HUES6 (cell line): ENCODE results near the gene MS4A18.

Source experiments
- H3K27ac ChIP-seq: 2 replicates; pipeline ENCODE4 v1.7.0; 2013; ENCODE audit warnings: low read depth, mild to moderate bottlenecking, low read length, inconsistent platforms
- H3K27me3 ChIP-seq: 2 replicates; pipeline ENCODE4 v1.6.1; 2013; ENCODE audit warnings: low read length; ENCODE audit not compliant: control insufficient read depth, insufficient read depth
- H3K36me3 ChIP-seq: 2 replicates; pipeline ENCODE4 v1.6.1; 2013; ENCODE audit warnings: low read length; ENCODE audit not compliant: control insufficient read depth, insufficient read depth
- H3K4me1 ChIP-seq: 2 replicates; pipeline ENCODE4 v1.6.1; 2013; ENCODE audit warnings: low read length; ENCODE audit not compliant: control insufficient read depth, insufficient read depth
- H3K4me3 ChIP-seq: 2 replicates; pipeline ENCODE4 v1.5.1; 2013; ENCODE audit warnings: low read depth, low read length
- H3K9ac ChIP-seq: one replicate; pipeline ENCODE4 v1.6.1; 2013; ENCODE audit warnings: mild to moderate bottlenecking, low read length
- H3K9me3 ChIP-seq: 2 replicates; pipeline ENCODE4 v1.6.1; 2013; ENCODE audit warnings: low read depth, low read length; ENCODE audit not compliant: control insufficient read depth, insufficient read depth

The MS4A18 gene

DNA sequence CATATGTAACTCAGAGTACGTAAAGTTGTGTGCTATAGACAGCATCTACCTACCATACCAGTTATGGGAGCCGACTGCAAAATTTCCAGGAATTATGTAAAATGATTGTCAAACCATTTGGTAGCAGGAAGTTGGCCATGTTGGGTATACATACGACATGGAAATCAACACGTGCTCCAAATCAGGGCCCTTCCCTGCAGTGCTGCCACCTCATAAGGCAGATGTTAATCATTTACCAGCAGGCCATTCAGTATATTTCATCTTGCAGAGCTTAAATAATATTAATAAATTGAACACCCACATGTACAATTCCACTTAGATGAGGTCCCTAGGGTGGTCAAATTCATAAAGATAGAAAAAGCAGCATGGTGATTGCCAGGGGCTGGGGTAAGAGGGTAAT, 9.8 kb downstream of the MS4A18 start:
- no peak overlapping the region for H3K27ac ChIP-seq
- peaks cover 5% of the 10 kb centered on the region; the same call in 1 of the 2 replicates for H3K27me3 ChIP-seq
- H3K36me3 ChIP-seq, result no peaks in the 10 kb centered on the region

DNA sequence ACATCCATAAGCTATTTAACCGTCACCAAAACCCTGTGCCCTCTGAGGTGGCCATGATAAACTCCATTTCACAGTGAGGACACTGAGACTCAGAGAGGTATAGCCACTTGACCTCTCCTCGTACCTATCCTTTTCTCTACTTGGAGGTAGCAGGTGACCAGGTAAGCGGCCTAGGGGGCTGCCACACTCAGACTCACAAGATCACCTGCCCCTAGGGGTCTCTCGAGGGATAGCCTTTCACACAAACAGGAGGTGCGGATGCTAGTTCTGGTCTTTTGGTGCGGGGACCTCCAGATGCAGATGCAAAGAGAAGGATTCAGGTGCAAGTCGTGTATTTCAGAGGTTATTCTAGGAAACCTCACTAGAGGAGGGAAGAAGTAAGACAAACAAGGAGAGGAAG, 14.6 kb downstream of the MS4A18 start:
- no peak overlapping the region for H3K4me3 ChIP-seq
- H3K9me3 ChIP-seq, result peaks cover 3% of the 10 kb centered on the region; the same call in 1 of the 2 replicates
- peaks cover 5% of the 10 kb centered on the region; the same call in 1 of the 2 replicates for H3K27me3 ChIP-seq
- H3K36me3 ChIP-seq, result no peaks in the 10 kb centered on the region
- no peak overlapping the region for H3K9ac ChIP-seq
- H3K4me1 ChIP-seq, result no peaks in the 10 kb centered on the region
- H3K27ac ChIP-seq, result no peak overlapping the region

More for the DNA sequence above, 9.8 kb downstream of the MS4A18 start:
- Histone ChIP-seq H3K4me1 (no peaks in the 10 kb centered on the region), H3K4me3 (no peak overlapping the region), H3K9me3 (no peaks in the 10 kb centered on the region), H3K9ac (no peak overlapping the region)

DNA sequence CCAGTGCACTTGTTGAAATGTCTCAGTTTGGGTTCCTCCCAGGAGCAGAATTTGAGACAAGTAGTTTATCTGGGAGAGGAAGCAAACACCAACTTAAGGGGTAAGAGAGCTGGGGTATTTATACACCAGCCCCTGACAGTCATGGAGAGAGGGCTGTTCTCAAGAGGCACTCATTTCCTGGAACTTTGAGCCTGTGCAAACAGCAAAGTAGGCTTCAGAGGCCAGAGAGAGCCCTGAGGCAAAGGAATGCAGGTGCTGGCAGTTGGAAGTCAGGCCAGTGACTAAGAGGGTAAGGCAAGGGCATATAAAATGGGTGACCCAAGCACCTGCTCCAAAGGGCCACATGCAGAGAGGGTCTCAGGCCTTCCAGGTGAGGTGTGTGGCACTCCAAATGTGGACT, 16.1 kb downstream of the MS4A18 start:
- peaks cover 3% of the 10 kb centered on the region; the same call in 1 of the 2 replicates for H3K9me3 ChIP-seq
- peaks cover 5% of the 10 kb centered on the region; the same call in 1 of the 2 replicates for H3K27me3 ChIP-seq
- H3K27ac ChIP-seq, result no peak overlapping the region
- no peaks in the 10 kb centered on the region for H3K36me3 ChIP-seq
- H3K4me1 ChIP-seq, result no peaks in the 10 kb centered on the region
- H3K9ac ChIP-seq, result no peak overlapping the region
- no peak overlapping the region for H3K4me3 ChIP-seq

- H3K9me3 ChIP-seq, result peaks cover 3% of the 10 kb centered on the region; the same call in 1 of the 2 replicates
- H3K4me3 ChIP-seq, result no peak overlapping the region
- H3K27ac ChIP-seq, result no peak overlapping the region
- H3K36me3 ChIP-seq, result no peaks in the 10 kb centered on the region
- H3K4me1 ChIP-seq, result no peaks in the 10 kb centered on the region
- no peak overlapping the region for H3K9ac ChIP-seq
- peaks cover 5% of the 10 kb centered on the region; the same call in 1 of the 2 replicates for H3K27me3 ChIP-seq
Measured at GRCh38 chr11:60741421-60741820, 16.9 kb downstream of the MS4A18 start.

DNA sequence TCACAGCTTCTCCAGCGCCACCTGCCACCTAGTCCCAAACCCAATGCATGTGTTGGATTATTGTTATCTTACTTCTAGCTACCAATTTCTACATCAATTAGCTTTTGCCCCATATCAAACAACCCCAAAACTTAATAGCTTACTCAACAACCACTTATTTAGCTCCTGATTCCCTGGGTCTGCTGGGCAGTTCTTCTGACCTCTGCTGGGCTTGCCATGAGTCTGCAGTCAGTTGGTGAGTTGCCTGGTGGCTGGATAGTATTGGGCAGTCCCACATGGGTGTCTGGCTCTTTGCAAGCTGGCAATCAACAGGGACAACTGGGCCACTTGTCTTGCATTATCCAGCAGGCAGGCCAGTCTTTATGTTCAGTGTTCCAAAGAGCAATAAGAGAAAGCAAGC, 18.5 kb downstream of the MS4A18 start:
- no peaks in the 10 kb centered on the region for H3K36me3 ChIP-seq
- H3K9me3 ChIP-seq, result peaks cover 3% of the 10 kb centered on the region; the same call in 1 of the 2 replicates
- H3K9ac ChIP-seq, result no peak overlapping the region
- H3K4me3 ChIP-seq, result no peak overlapping the region
- no peak overlapping the region for H3K27ac ChIP-seq
- H3K4me1 ChIP-seq, result no peaks in the 10 kb centered on the region
- H3K27me3 ChIP-seq, result peaks cover 3% of the 10 kb centered on the region; the same call in 1 of the 2 replicates

DNA sequence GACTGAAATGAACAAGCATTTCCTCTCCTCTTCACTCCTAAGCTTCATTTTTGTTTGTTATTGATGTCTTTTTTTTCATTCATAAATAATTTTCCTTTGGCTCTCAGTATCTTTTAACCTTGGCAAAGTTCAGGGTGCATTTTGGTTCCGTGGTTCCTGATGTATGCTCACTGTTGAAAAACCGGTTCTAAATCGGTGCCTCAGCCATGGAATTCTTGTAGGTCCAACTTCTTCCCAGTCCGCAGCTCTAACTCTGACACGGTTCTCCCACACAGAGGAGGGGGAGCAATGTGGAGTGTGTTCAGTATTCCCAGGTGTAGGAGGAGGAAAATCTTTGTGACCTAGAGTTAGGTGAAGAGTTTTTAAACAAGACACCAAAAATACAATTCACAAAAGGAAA, 19.6 kb downstream of the MS4A18 start:
- Histone ChIP-seq H3K9me3 (peaks cover 3% of the 10 kb centered on the region; the same call in 1 of the 2 replicates), H3K4me3 (no peak overlapping the region), H3K4me1 (no peaks in the 10 kb centered on the region), H3K27ac (no peak overlapping the region), H3K27me3 (no peaks in the 10 kb centered on the region), H3K36me3 (no peaks in the 10 kb centered on the region), H3K9ac (no peak overlapping the region)

DNA sequence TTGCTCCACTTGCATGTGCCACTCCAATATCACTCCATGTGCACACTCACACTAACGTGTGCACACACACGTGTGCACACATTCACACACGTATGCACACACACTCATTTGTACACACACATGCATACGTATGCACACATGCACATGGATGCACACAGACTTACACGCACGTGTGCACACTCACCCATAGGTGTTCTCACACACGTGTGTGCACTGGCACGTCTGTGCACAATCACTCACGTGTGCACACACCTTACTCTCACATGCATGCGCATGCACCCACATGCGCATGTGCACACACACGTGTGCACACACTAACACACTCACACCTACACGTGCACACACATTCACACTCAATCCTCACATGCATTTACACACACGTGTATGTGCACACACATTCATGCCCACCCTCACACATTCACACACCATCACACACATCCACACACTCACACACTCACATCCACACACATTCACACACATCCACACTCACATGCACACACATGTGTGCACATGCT, 22.9 kb downstream of the MS4A18 start:
- Histone ChIP-seq H3K4me3 (no peak overlapping the region), H3K27ac (no peak overlapping the region), H3K9ac (no peak overlapping the region), H3K4me1 (no peaks in the 10 kb centered on the region), H3K36me3 (no peaks in the 10 kb centered on the region), H3K9me3 (no peaks in the 10 kb centered on the region; the same call in 1 of the 2 replicates), H3K27me3 (peaks cover 4% of the 10 kb centered on the region; the same call in 1 of the 2 replicates)

GRCh38 chr11:60748225-60748624, 23.7 kb downstream of the MS4A18 start:
- Histone ChIP-seq H3K27me3 (peaks cover 4% of the 10 kb centered on the region; the same call in 1 of the 2 replicates), H3K27ac (no peak overlapping the region), H3K4me3 (no peak overlapping the region), H3K36me3 (no peaks in the 10 kb centered on the region), H3K9ac (no peak overlapping the region), H3K9me3 (no peaks in the 10 kb centered on the region; the same call in 1 of the 2 replicates), H3K4me1 (no peaks in the 10 kb centered on the region)

DNA sequence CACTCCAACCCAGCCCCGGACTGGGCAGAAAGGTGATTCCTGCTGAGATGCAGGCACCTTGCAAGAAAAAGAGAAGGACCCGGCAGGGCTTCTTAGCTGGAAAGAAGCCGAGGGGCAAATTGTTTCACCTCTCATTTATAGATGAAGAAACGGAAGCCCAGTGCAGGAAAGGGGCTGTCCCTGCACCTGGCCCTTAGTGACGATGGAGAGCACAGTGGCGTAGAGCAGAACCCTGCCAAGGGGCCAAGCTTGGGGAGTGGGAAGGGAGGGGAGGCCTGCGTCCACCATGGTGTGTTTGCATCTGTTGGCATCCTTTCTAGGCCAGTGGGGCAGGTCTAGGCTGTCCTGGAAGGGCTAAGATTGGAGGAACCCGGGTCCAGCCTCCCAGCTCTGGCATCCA, 24.3 kb downstream of the MS4A18 start:
- Histone ChIP-seq H3K9ac (no peak overlapping the region), H3K36me3 (no peaks in the 10 kb centered on the region), H3K27ac (no peak overlapping the region), H3K4me3 (no peak overlapping the region), H3K4me1 (no peaks in the 10 kb centered on the region), H3K27me3 (peaks cover 4% of the 10 kb centered on the region; the same call in 1 of the 2 replicates), H3K9me3 (no peaks in the 10 kb centered on the region; the same call in 1 of the 2 replicates)

DNA sequence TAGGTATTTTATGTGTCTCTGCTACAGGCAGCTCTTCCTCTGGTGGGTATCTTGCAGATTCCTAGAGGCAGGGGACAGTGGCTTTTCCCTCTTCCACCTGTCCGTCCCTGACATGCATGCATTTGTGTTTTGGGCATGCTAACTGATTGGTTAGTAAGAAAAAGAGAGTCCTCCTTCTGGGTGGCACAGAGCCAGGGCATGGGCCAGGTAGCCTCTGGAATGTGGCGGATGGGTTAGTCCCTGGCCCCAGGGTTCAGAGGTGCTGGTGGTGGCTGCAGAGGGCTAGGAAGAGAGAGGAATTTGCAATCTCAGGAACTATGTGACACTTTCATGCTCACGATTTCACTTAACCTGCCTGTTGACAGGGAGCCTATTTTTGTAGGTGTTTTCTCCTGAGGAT, 26.4 kb downstream of the MS4A18 start:
- Histone ChIP-seq H3K36me3 (no peaks in the 10 kb centered on the region), H3K4me1 (no peaks in the 10 kb centered on the region), H3K9ac (no peak overlapping the region), H3K9me3 (no peaks in the 10 kb centered on the region; the same call in 1 of the 2 replicates), H3K4me3 (no peak overlapping the region), H3K27me3 (peaks cover 4% of the 10 kb centered on the region; the same call in 1 of the 2 replicates), H3K27ac (no peak overlapping the region)

DNA sequence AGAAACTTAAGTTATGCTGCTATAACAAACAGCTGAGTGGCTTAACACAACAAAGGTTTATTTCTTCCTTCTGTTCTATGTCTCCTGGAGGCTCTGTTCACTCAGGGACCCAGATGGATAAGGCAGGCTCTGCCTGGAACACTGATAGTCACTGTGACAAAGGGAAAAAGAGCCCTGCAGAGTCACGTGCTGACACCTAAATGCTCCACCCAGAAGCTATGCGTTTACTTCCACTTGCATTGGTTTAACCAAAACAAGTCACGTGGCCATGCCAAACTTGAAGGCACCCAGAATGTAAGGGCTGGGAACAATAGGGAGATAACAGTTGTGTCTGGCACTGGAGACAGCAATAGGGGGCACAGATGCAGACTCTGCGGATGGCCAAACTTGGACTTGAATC, 28.8 kb downstream of the MS4A18 start:
- H3K9me3 ChIP-seq, result no peaks in the 10 kb centered on the region
- no peak overlapping the region for H3K27ac ChIP-seq
- no peak overlapping the region for H3K4me3 ChIP-seq
- H3K36me3 ChIP-seq, result no peaks in the 10 kb centered on the region
- peaks cover 4% of the 10 kb centered on the region; the same call in 1 of the 2 replicates for H3K27me3 ChIP-seq
- no peak overlapping the region for H3K9ac ChIP-seq
- H3K4me1 ChIP-seq, result no peaks in the 10 kb centered on the region
